Right lung (tissue), 5 donors: ENCODE measurements around the gene NPAS1. TPM values are rescaled to one million over a fixed set of nuclear protein-coding genes. Genes with fewer than 3 reads are reported as not detected.

Source experiments
- DNase-seq, 2 donors: peaks; one replicate each; pipeline ENCODE4 v3.0.0-alpha.2; 2013
- polyA plus RNA-seq, 5 donors: library from polyadenylated mRNA; unstranded; fragments of 120-200 nt; gene quantifications; one replicate each; pipeline versions ENCODE4 v1.2.1 to v1.2.3, GENCODE V29; 2013; ENCODE audit warnings: inconsistent platforms in 1 of 5, low replicate concordance in 1 of 5; ENCODE audit not compliant: insufficient read length in 5 of 5, insufficient read depth in 1 of 5

Gene NPAS1
- polyA plus RNA-seq, 5 donors, result 0.70 to 1.9 (median 1.5) TPM

- peak; percentile 58 to 75 for DNase-seq
Observed at GRCh38 chr19:47013041-47013517, 6.6 kb upstream of the NPAS1 start.

DNA sequence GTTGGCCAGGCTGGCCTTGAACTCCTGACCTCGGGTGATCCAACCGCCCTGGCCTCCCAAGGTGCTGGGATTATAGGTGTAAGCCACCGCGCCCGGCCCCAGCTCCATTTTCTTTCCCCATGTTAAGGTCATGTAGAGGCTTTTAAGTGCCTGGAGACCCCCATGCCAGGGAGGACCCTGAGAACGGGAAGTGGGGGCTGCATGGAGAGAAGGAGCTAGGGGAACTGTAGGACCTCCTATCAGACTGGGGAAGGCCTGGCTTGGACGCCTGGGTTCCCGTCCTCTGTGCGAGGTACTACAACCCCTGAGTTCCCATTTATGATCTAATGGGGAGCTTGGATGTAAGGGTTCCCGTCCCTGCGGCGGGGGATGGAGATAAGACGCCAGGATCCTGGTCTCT, 714 bp upstream of the NPAS1 start:
- DNase-seq, result no peak

GRCh38 chr19:47020132-47020805, 632 bp downstream of the NPAS1 start:
- no peak for DNase-seq

- no peak for DNase-seq
Observed at GRCh38 chr19:47020992-47021496, 1.4 kb downstream of the NPAS1 start.

- no peak for DNase-seq
Observed at GRCh38 chr19:47021536-47022139, 2.0 kb downstream of the NPAS1 start.

- no peak for DNase-seq
Observed at GRCh38 chr19:47022140-47022536, 2.5 kb downstream of the NPAS1 start.

DNA sequence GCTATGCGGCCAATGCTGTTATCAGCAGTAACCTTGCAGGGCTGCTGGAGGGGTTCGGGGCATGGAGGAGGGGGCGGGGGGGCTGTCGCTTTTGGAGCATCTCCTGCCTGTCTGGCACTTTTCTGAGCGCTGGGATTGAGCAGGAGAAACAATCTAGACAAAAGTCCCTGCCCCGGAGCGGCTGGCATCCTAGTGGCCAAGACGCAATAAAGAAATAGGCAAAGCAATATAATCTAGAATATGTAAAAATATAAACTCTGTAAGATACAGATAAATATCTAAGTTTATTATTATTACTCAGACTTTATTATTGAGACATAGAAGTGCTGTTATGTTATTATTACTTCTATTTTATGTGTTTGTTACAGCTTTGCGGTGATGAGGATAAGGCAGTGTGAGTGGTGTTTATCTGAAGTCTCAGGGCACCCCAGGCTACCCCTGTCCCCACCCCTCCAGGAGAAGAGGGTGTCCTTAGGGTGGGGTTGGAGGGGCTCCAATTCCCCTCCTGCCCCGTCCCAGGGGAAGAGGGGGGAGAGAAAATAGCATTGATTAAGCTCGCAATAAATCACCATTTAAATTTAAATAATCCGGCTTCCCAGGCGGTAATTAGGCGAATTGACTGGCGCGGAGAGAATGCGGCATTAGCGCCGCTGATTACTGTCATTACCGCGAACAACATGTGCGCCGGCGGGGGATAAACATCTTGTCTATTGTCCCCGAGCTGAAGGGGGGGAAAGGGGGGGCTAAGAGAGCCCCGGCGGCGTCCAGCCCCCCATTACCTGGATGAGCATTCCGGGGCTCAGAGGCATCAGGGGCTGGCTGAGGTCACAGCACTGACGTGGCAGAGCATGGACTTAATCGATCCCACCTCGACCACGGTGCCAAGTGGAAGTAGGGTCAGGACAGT, 3.2 kb downstream of the NPAS1 start:
- DNase-seq, result no peak

DNA sequence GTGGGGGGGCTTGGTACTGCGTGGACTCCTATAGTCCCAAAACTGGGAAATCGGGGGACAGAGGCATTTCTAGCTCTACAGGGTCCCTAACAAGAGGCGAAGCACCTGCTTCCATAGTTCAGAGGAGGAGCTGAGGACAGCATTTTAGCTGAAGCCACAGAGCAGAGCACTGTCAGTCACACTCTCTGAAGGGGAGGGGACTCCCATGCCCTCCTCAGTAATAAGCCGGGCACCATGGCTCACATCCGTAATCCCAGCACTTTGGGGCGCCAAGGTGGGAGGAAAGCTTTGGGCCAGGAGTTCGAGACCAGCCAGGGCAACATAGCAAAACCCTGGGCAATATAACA, 3.8 kb downstream of the NPAS1 start:
- no peak for DNase-seq

DNA sequence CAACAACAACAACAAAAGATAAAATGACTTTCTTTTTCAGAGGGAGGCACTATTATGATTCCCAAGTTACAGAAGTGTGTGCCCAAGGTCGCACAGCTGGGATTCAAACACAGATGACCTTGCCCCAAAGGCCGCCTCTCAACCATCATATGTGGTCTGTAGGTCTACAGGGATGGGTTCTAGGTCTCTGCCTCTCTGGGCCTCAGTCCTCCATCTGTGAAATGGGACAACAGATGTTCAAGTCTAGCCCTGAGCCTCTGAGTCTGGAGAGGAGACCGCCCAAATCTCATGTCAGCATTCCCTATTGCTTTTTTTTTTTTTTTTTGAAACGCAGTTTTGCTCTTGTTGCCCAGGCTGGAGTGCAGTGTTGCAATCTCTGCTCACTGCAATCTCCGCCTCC, 4.9 kb downstream of the NPAS1 start:
- no peak for DNase-seq

DNA sequence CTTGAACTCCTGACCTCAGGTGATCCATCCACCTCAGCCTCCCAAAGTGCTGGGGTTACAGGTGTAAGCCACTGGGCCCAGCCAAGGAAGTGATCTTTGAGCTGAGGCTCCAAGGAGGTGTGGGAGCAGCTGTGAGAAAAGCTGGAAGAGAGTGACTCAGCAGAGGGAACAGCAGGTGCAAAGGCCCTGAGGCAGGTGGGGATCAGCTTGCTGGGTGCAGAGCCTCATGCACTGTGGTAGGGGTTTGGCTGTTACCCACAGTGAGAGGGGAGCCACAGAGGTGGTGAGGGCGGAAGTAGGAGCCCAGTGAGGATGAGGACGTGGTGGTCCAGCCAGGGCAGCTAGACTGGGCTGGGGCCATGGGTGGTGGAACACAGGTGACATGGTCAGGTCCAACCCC, 6.5 kb downstream of the NPAS1 start:
- no peak for DNase-seq

DNA sequence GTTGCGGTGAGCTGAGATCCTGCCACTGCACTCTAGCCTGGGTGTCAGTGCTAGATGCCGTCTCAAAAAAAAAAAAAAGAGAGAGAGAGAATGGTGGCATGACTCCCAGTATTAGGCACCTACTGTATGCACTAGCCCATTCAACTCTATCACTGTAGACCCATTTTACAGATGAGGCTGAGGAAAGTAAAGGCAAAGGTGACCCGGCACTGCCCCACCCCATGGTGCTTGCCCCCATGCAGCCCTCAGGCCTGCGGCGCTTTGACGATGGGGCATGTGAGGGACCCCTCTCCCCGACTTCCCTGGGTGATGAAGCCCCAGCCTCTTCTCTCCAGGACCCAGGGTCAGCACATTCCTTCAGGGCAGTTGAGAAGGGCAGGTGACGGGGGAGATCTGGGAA, 7.3 kb downstream of the NPAS1 start:
- DNase-seq, result no peak

GRCh38 chr19:47027586-47028088, 8.0 kb downstream of the NPAS1 start:
- no peak for DNase-seq

DNA sequence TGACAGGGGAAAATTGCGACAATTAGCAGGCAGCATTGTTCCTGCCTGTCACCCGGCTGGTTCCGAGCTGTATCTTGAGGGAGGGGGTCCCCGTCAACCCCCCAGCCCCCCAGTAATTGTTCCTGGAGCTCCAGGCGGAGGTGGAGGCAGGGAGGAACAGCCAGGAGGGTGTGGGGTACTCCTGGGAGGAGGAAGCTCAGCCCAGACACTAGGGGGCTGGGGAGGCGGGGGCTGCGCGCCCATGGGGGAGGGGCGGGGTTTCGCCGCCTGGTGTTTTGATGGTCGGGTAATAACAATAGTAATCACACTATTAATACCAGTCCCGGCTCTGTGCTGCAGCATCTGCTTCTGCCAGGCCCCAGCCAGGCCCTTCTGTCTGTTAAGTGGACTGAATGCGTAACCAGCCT, 8.6 kb downstream of the NPAS1 start:
- DNase-seq, result no peak

- DNase-seq, result no peak
Observed at GRCh38 chr19:47032171-47032811, 12.7 kb downstream of the NPAS1 start.

- DNase-seq, result peak; percentile 79 to 82
Observed at GRCh38 chr19:47035127-47036096, 15.8 kb downstream of the NPAS1 start.

DNA sequence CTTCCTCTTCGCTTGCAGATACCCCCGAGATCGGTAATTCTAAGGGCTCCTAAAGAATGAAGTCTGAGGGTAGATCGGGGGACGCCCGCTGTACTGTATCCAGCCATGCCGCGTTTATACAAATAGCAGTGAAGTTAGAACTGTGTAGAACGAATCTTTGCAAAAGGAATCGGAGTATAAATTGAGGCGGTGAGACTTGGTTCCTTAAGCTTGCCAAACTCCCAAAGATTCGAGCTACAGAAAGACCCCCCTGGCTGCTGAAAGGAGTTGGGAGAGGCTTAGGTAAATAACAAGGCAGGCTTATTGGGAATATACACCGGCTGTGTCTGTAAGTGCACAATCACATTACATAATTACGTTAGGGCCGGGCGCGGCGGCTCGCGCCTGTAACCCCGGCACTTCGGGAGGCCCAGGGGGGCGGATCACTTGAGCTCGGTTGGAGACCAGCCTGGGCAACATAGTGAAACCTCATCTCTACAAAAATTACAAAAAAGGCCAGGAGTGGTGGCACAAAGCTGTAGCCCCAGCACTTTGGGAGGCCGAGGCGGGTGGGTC, 16.5 kb downstream of the NPAS1 start:
- peak in 1 of 2 donors; percentile 38 for DNase-seq

DNA sequence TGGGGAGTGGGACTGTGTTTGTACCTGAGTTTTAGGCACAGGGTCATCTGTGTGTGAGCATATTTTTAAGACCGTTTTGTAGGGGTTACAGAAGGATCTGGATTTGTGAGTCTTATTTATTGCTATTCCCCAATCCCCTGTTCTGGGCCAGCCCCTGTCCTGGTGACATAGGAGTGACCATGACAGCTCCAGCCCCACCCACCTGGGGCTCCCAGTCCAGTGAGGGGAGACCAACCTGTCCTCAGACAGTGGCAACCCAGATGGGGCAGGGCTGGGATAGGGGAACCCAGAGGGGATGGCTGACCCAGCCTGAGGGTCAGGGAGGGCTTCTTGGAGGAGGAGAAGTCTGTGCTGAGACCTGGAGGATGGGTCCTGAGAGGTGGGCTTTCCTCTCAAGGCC, 18.1 kb downstream of the NPAS1 start:
- DNase-seq, result no peak

- DNase-seq, result no peak
Observed at GRCh38 chr19:47039239-47039874, 19.7 kb downstream of the NPAS1 start.

DNA sequence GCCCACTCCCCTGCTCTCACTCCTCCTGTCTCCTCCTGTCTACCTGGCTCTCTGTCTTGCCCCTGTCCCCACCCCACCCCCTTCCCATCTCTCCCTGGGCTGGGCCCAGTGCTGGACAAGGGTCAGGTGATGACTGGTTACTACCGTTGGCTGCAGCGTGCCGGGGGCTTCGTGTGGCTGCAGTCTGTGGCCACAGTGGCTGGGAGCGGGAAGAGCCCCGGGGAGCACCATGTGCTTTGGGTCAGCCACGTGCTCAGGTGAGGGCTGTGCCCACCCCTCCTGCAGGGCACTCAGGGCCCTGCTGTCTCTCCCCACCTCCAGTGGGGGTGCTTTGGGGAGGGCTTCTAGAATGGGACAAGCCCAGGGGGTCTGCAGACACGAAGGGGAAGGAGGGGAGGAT, 21.2 kb downstream of the NPAS1 start:
- no peak for DNase-seq
